ENCODE measurements around the gene NABP1.

NABP1 gene

DNA sequence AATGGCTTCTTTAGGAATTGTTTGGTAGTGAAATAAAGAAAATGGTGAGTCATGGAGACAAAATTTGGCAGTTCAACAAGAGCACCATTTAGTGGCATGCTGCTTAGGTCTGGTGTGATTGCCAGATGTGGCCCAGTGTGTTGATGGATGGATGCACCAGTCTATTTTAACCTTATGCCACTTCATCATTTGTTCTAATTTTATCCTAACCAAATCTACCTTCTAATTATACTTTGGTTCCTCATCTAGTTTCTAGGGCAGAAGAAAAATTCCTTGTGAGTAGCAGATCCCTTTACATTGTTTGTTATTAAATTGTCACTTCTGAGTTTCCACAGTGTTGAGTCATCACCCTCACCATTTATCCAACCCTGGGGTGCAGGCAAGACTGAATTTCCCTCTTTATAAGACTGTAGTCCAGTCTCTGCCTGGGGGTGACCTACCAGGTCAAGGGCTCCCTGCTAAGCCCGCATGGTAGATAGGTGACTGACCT lies 32.5 kb downstream of the NABP1 start:
- H3K27ac ChIP-seq, result no peak overlapping the region
- TF ChIP-seq, protein P1, sequence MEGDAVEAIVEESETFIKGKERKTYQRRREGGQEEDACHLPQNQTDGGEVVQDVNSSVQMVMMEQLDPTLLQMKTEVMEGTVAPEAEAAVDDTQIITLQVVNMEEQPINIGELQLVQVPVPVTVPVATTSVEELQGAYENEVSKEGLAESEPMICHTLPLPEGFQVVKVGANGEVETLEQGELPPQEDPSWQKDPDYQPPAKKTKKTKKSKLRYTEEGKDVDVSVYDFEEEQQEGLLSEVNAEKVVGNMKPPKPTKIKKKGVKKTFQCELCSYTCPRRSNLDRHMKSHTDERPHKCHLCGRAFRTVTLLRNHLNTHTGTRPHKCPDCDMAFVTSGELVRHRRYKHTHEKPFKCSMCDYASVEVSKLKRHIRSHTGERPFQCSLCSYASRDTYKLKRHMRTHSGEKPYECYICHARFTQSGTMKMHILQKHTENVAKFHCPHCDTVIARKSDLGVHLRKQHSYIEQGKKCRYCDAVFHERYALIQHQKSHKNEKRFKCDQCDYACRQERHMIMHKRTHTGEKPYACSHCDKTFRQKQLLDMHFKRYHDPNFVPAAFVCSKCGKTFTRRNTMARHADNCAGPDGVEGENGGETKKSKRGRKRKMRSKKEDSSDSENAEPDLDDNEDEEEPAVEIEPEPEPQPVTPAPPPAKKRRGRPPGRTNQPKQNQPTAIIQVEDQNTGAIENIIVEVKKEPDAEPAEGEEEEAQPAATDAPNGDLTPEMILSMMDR (IDR thresholded peaks at IDR 0.05), result no peak
- TF ChIP-seq ZFX (IDR thresholded peaks at IDR 0.05; ENCODE audit: borderline replicate concordance), result no peak

DNA sequence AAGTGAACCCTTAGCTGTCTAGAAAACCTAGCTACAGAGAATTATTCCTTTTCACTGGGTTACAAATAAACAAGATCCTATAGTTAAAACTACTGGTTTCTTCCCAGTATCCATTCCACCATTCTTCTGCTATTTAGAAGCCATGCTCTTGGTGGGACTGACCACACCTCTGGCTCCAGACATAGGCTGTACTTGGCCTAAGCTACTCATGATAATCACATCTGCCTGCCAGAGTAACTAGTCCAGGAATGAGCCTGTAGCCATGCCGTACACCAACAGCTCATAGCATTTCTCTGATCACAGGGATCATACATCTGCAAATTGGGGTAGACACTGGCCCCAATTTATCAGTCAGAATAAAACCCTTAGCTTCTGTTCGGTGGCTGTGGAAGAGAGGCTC lies 33.7 kb downstream of the NABP1 start:
- TF ChIP-seq, protein P1 (IDR thresholded peaks at IDR 0.05), result no peak
- TF ChIP-seq ZFX (IDR thresholded peaks at IDR 0.05; ENCODE audit: borderline replicate concordance), result no peak
- no peak overlapping the region for H3K27ac ChIP-seq

DNA sequence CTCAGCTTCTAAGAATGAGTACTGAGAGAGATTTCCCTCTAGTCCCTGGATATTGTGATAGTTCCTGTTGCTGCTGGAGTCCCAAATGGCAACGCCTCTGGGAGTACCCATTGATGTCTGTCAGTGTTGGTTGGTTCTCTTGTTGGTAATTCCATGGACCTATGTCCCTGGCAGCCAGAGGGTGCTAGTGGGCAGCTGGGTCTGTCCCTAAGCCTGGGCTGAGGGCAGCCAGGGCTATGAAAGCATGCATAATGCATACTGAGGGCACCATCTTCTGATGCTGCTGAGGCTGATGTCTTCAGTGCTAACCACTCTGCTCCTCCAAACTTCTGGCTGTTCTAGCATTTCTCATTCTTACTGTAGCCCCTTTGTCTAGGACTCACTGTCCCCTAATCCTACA lies 35.9 kb downstream of the NABP1 start:
- no peak for TF ChIP-seq ZFX (IDR thresholded peaks at IDR 0.05; ENCODE audit: borderline replicate concordance)
- TF ChIP-seq, protein P1 (IDR thresholded peaks at IDR 0.05), result peak; percentile 63
- no peak overlapping the region for H3K27ac ChIP-seq

DNA sequence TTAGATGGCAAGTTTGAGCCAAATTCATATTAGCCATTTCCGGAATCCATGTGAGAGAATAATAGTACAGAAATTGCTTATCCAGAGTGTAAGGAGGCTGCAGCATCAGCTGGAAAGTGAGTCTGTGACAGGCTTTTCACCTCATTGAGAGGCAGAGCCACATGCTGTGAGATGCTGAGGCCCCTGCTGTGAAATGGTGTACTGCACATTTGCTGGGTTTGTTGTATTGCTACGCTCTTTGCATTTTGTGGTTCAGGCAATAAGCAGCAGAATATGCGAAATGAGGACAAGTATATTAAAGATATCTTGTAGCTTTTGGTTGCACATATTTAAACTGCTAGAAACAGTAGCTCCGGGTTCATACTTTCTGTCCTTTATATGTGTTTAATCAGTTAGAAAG lies 37.0 kb downstream of the NABP1 start:
- no peak overlapping the region for H3K27ac ChIP-seq
- TF ChIP-seq, protein P1 (IDR thresholded peaks at IDR 0.05), result no peak
- TF ChIP-seq ZFX (IDR thresholded peaks at IDR 0.05; ENCODE audit: borderline replicate concordance), result no peak

DNA sequence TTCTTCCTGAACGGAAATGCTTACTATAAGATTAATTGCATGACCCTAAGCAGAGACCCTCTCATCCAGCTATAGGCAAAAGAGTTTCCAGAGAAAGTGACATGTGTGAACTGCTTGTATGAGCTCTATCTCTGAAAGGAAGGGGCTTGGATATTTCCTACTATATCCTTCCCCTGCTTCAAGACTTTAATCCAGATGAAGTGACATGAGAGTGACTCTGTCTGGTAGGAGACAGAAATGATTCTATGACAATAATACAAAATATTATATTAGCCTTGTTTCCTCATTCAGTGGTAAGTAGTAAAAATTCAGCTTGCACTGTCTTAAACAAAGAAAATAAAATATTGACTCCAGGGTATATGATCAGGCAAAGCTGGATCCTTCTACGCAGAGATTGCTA lies 37.5 kb downstream of the NABP1 start:
- no peak for TF ChIP-seq ZFX (IDR thresholded peaks at IDR 0.05; ENCODE audit: borderline replicate concordance)
- TF ChIP-seq, protein P1 (IDR thresholded peaks at IDR 0.05), result no peak
- no peak overlapping the region for H3K27ac ChIP-seq

DNA sequence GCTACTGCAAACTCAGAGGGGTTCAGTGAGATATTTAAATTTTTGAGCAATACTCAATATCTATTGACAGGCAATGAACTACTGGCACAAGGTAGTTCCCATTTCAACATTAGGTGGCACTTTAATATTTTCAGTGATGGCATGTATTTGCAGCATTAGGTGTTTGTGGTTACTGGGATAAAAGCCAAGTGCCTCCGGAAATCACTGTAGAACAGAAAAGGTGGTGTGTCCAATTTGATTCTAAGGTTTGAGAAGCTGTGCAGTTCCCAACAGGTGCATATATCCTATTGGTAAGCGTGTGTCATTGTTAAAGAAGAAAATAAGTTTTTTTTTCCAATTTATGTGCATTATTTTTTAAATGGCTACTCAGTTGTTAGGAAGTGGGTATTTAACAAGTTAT lies 41.3 kb downstream of the NABP1 start:
- no peak overlapping the region for H3K27ac ChIP-seq
- no peak for TF ChIP-seq ZFX (IDR thresholded peaks at IDR 0.05; ENCODE audit: borderline replicate concordance)
- TF ChIP-seq, protein P1 (IDR thresholded peaks at IDR 0.05), result no peak

DNA sequence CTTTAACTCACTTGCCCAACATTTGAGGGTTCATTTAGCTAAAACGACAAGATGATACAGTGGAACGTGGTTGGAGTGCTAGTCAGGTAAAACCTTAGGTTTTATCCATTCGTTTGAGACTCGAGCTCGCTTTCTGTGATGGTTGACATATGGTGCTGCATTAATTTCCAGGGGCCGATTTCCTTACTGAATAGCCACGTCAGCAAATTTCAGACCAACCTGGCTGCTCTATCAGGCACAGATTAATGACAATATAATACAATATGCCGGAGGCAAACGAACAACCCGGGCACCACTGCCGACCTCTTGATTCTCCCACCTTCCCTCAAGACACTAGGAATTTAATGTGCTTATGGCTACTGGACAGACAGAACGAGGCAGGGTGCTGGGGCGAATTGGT lies 42.0 kb downstream of the NABP1 start:
- no peak for TF ChIP-seq ZFX (IDR thresholded peaks at IDR 0.05; ENCODE audit: borderline replicate concordance)
- TF ChIP-seq, protein P1 (IDR thresholded peaks at IDR 0.05), result no peak
- no peak overlapping the region for H3K27ac ChIP-seq
